H1 (cell line): Measurements from ENCODE around the gene REPIN1. TPM values are rescaled to one million over a fixed set of nuclear protein-coding genes. Genes with fewer than 3 reads are reported as not detected.

ENCODE experiments used
- CTCF ChIA-PET: fragments of 300-600 bp; sonication (Branson Sonifier 250); formaldehyde crosslinking; loops from one replicate; lab custom pipeline; 2021; ENCODE audit not compliant: partially characterized antibody; lab: Charles Lee
- POLR2A ChIA-PET: fragments of 300-600 bp; sonication (Branson Sonifier 250); formaldehyde crosslinking; loops from one replicate; lab custom pipeline; 2021; ENCODE audit warnings: inconsistent platforms; ENCODE audit not compliant: partially characterized antibody; lab: Charles Lee
- DNase-seq, 2 experiments: peaks; one replicate each; pipeline versions ENCODE4 v3.0.0 to v3.0.0-alpha.2; 2010 to 2022; ENCODE audit warnings: low spot score in 2 of 2, low read depth in 1 of 2, mixed read lengths in 1 of 2
- FAIRE-seq: peaks from 2 replicates; lab custom pipeline; 2011; peaks lifted over from hg19 to GRCh38; lab: Jason Lieb, UNC
- H2AFZ ChIP-seq: 2 replicates; pipeline ENCODE4 v1.8.1; 2012; ENCODE audit warnings: low read length, inconsistent platforms
- H2AK5ac ChIP-seq: 2 replicates; pipeline ENCODE4 v1.6.1; 2013; ENCODE audit warnings: low read depth, low read length
- H2BK120ac ChIP-seq: replicated peaks from 2 replicates; pipeline ENCODE3; 2013; ENCODE audit warnings: low read depth, low read length, inconsistent platforms
- H2BK12ac ChIP-seq: 2 replicates; pipeline ENCODE4 v1.6.1; 2013; ENCODE audit warnings: low read depth, low read length
- H2BK15ac ChIP-seq: 2 replicates; pipeline ENCODE4 v1.6.1; 2013; ENCODE audit warnings: low read length
- H2BK20ac ChIP-seq: 2 replicates; pipeline ENCODE4 v1.6.1; 2013; ENCODE audit warnings: low read length
- H2BK5ac ChIP-seq: 2 replicates; pipeline ENCODE4 v1.6.1; 2013; ENCODE audit warnings: low read depth, low read length
- H3K14ac ChIP-seq: 2 replicates; pipeline ENCODE4 v1.6.1; 2013; ENCODE audit warnings: inconsistent platforms; ENCODE audit not compliant: insufficient read length
- H3K18ac ChIP-seq: 2 replicates; pipeline ENCODE4 v1.6.1; 2013; ENCODE audit warnings: low read length; ENCODE audit errors: extremely low read depth
- H3K23ac ChIP-seq: 2 replicates; pipeline ENCODE4 v1.6.1; 2013; ENCODE audit warnings: inconsistent platforms; ENCODE audit not compliant: insufficient read length
- H3K23me2 ChIP-seq: 2 replicates; pipeline ENCODE4 v1.6.1; 2013; ENCODE audit warnings: low read depth, low read length
- H3K27ac ChIP-seq: 2 replicates; pipeline ENCODE4 v1.6.1; 2011; ENCODE audit warnings: low read depth, low read length, inconsistent platforms
- H3K27me3 ChIP-seq, 4 experiments: replicated peaks in 1 of 4; 1 replicate in 1 of 4; 2 replicates in 3 of 4; pipeline versions ENCODE4 v1.6.1 to v1.8.1; 2011 to 2013; ENCODE audit warnings: low read length in 3 of 4, mild to moderate bottlenecking in 3 of 4, inconsistent platforms in 2 of 4, mixed read lengths in 2 of 4, moderate library complexity in 1 of 4; ENCODE audit not compliant: control insufficient read depth in 3 of 4, insufficient read depth in 3 of 4; ENCODE audit errors: extremely low read depth in 1 of 4
- H3K36me3 ChIP-seq, 4 experiments: 2 replicates each; pipeline versions ENCODE4 v1.6.1 to v1.8.1; 2011 to 2013; ENCODE audit warnings: mild to moderate bottlenecking in 4 of 4, low read length in 3 of 4, moderate library complexity in 2 of 4, control low read depth in 1 of 4, inconsistent platforms in 1 of 4; ENCODE audit not compliant: insufficient read depth in 4 of 4, control insufficient read depth in 2 of 4
- H3K4ac ChIP-seq: replicated peaks from 2 replicates; pipeline ENCODE3; 2013; ENCODE audit warnings: low read length, low read depth, mixed read lengths, inconsistent platforms; ENCODE audit not compliant: insufficient read length
- H3K4me1 ChIP-seq, 4 experiments: replicated peaks in 1 of 4; 1 replicate in 1 of 4; 2 replicates in 3 of 4; pipeline versions ENCODE4 v1.6.1 to v1.8.1; 2011 to 2013; ENCODE audit warnings: low read length in 3 of 4, inconsistent platforms in 2 of 4, mixed read lengths in 1 of 4; ENCODE audit not compliant: insufficient read depth in 4 of 4, control insufficient read depth in 3 of 4
- H3K4me2 ChIP-seq, 2 experiments: 2 replicates each; pipeline versions ENCODE4 v1.6.1 to v1.8.1; 2011 to 2013; ENCODE audit warnings: low read depth in 2 of 2, low read length in 2 of 2, control low read depth in 1 of 2, inconsistent platforms in 1 of 2, mild to moderate bottlenecking in 1 of 2; ENCODE audit not compliant: insufficient read depth in 1 of 2
- H3K4me3 ChIP-seq, 4 experiments: fragments of 200-600, 300-600 bp in 1 of 4; sonication (generic), shearing (Covaris generic), sonication (Bioruptor Twin) in 1 of 4; 2 replicates each; pipeline versions ENCODE4 v1.5.1 to v1.8.1; 2011 to 2016; ENCODE audit warnings: low read length in 4 of 4, low read depth in 3 of 4, control low read depth in 2 of 4, inconsistent platforms in 2 of 4, mild to moderate bottlenecking in 2 of 4, mixed read lengths in 1 of 4, moderate library complexity in 1 of 4; ENCODE audit not compliant: insufficient read depth in 2 of 4; ENCODE audit errors: extremely low read depth in 1 of 4
- H3K56ac ChIP-seq: replicated peaks from 2 replicates; pipeline ENCODE3; 2013; ENCODE audit warnings: low read depth, mild to moderate bottlenecking, mixed read lengths, low read length, inconsistent platforms; ENCODE audit not compliant: insufficient read length
- H3K79me1 ChIP-seq: 2 replicates; pipeline ENCODE4 v1.6.1; 2013; ENCODE audit warnings: low read depth, low read length, control low read depth
- H3K79me2 ChIP-seq, 2 experiments: 2 replicates each; pipeline versions ENCODE4 v1.6.1 to v1.8.1; 2012 to 2013; ENCODE audit warnings: low read length in 2 of 2, mild to moderate bottlenecking in 2 of 2, inconsistent platforms in 1 of 2; ENCODE audit not compliant: insufficient read depth in 2 of 2, control insufficient read depth in 1 of 2
- H3K9ac ChIP-seq, 4 experiments: replicated peaks in 1 of 4; 1 replicate in 1 of 4; 2 replicates in 3 of 4; pipeline versions ENCODE4 v1.6.1 to v1.8.1; 2011 to 2013; ENCODE audit warnings: low read depth in 3 of 4, low read length in 3 of 4, control low read depth in 2 of 4, mild to moderate bottlenecking in 2 of 4, moderate library complexity in 2 of 4, inconsistent platforms in 1 of 4; ENCODE audit errors: extremely low read depth in 1 of 4
- H3K9me3 ChIP-seq, 2 experiments: 2 replicates each; pipeline versions ENCODE4 v1.6.1 to v1.8.1; 2012 to 2013; ENCODE audit warnings: mild to moderate bottlenecking in 2 of 2, moderate library complexity in 2 of 2, control low read depth in 1 of 2, inconsistent platforms in 1 of 2, low read depth in 1 of 2, low read length in 1 of 2, mixed read lengths in 1 of 2; ENCODE audit not compliant: insufficient read depth in 2 of 2
- H4K20me1 ChIP-seq, 2 experiments: replicated peaks in 1 of 2; 2 replicates each; pipeline versions ENCODE3 to v1.8.1; 2011 to 2013; ENCODE audit warnings: inconsistent platforms in 2 of 2, low read length in 2 of 2, mild to moderate bottlenecking in 1 of 2; ENCODE audit not compliant: insufficient read depth in 2 of 2, control insufficient read depth in 1 of 2
- H4K5ac ChIP-seq: 2 replicates; pipeline ENCODE4 v1.6.1; 2013; ENCODE audit warnings: low read length, low read depth, mixed read lengths, inconsistent platforms; ENCODE audit not compliant: insufficient read length
- H4K8ac ChIP-seq: 2 replicates; pipeline ENCODE4 v1.8.0; 2013; ENCODE audit warnings: mild to moderate bottlenecking, moderate library complexity, low read length, inconsistent platforms; ENCODE audit not compliant: insufficient read depth; ENCODE audit errors: extremely low read depth
- H4K91ac ChIP-seq: replicated peaks from 2 replicates; pipeline ENCODE3; 2013; ENCODE audit warnings: low read length, mixed read lengths, inconsistent platforms; ENCODE audit not compliant: insufficient read length
- BRCA1 ChIP-seq: IDR thresholded peaks from 2 replicates; pipeline ENCODE4 v1.6.1; 2012; ENCODE audit warnings: low read depth, low read length, improper control_type of control experiment
- KDM1A ChIP-seq: fragments of 200-600, 300-600 bp; sonication (generic); IDR thresholded peaks from 2 replicates; pipeline ENCODE4 v1.7.1; 2016; ENCODE audit warnings: mild to moderate bottlenecking, low read length, borderline replicate concordance
- PHF8 ChIP-seq: fragments of 200-600 bp; sonication (generic); conservative IDR thresholded peaks from 2 replicates; pipeline ENCODE4 v1.7.1; 2012; ENCODE audit warnings: low read depth, mild to moderate bottlenecking, inconsistent platforms, low read length, moderate library complexity
- WGBS, 2 experiments: shearing (Covaris generic) in 1 of 2; methylation state at CpG; one replicate each; pipeline versions ENCODE4 v1.1.6 to v1.1.7; 2013 to 2015; ENCODE audit warnings: low lambda C conversion rate in 2 of 2, mixed read lengths in 2 of 2, inconsistent platforms in 1 of 2, low coverage in 1 of 2, missing lambda C conversion rate in 1 of 2; ENCODE audit not compliant: insufficient replicate concordance in 2 of 2, insufficient coverage in 1 of 2, insufficient read length in 1 of 2; ENCODE audit errors: extremely low coverage in 1 of 2, missing lambda C conversion rate in 1 of 2; 5-methylcytosine and 5-hydroxymethylcytosine counted together
- polyA plus RNA-seq, 7 experiments: library from polyadenylated mRNA; depleted of rRNA in 3 of 7; stranded (reverse) in 5 of 7; unstranded in 2 of 7; fragments of >200 nt in 5 of 7; fragments of 200-250 nt in 2 of 7; gene quantifications; 1 replicate in 5 of 7; 2 replicates in 1 of 7; 4 replicates in 1 of 7; pipeline versions ENCODE4 v1.2.1 to v1.2.3, GENCODE V29; 2011 to 2013; ENCODE audit warnings: missing spikeins in 2 of 7, mixed read lengths in 2 of 7
- total RNA-seq: library from RNA; stranded (reverse); fragmentation: NEBNext Ultra II Directional; extraction: Animal tissue kit (Norgen Biotek cat#: 25700); gene quantifications from 2 replicates; pipeline ENCODE4 v1.2.1, GENCODE V29; 2021

The REPIN1 gene
- total and polyA plus RNA-seq, 2 of the 8 experiments (the other 6 are each of a cell fraction or from before 2014, with no cell fraction given) = 98.6 to 125 TPM

DNA sequence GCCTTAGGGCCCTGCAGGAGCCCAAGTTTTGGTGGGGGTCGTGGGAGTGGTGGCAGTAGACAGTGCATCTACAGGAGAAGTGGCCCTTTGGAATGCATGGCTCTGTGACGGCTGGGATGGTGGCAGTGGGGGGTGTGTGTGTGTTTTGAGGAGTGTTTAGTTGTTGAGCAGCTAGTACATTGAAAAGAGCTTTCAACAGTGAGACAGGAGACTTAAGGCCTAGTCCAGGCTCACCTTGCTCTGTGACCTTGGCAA, 37.6 kb downstream of the REPIN1 start:
- Histone ChIP-seq H3K4me2 (peak overlapping the region; percentile 75 to 77), H3K27ac (no peak overlapping the region)
- POLR2A ChIA-PET = interaction anchor here (0.7 to 14.9 kb wide), 13 partner anchors 8 to 77 kb away, joined by 3 to 230 read pairs (median 8); partner anchors contain the start of gene REPIN1

More for the DNA sequence above, 37.6 kb downstream of the REPIN1 start:
- DNase-seq (no peak), FAIRE-seq (no peak)
- peak; percentile 5; the same call in 1 of the 2 replicates for TF ChIP-seq KDM1A
- 0 out of 2 replicates have a peak, but pooled peaks have one; percentile 4 for TF ChIP-seq PHF8
- TF ChIP-seq BRCA1 = no peak
- 0 out of 2 replicates have a peak overlapping the region, but pooled peaks have one; percentile 9 for H2BK20ac ChIP-seq
- H2AK5ac ChIP-seq = peak overlapping the region; percentile 67; the same call in 1 of the 2 replicates
- peak overlapping the region; percentile 49 to 79 (median 61) for H3K4me3 ChIP-seq
- no peaks in the 10 kb centered on the region for H3K9me3 ChIP-seq
- 37% methylated on average over 2 of the region's 2 CpGs; no CpG with 5 or more reads in 1 of the 2 experiments for WGBS, 2 experiments
- no peak overlapping the region for H2AFZ ChIP-seq
- H3K56ac ChIP-seq = peak overlapping the region; percentile 60
- H3K14ac ChIP-seq = no peak overlapping the region
- H3K18ac ChIP-seq = peak overlapping the region; percentile 42; the same call in 1 of the 2 replicates
- peak overlapping the region; percentile 100; the same call in 1 of the 2 replicates for H2BK5ac ChIP-seq
- H4K8ac ChIP-seq = no peak overlapping the region
- peak overlapping the region; percentile 4; the same call in 1 of the 2 replicates for H2BK15ac ChIP-seq
- H3K79me2 ChIP-seq = peaks cover 0 to 24% of the 10 kb centered on the region in 2 experiments; a peak in 2 of 4 replicates
- no peaks in the 10 kb centered on the region for H3K27me3 ChIP-seq
- peak overlapping the region; percentile 81 for H2BK120ac ChIP-seq
- H4K5ac ChIP-seq = peak overlapping the region; percentile 60
- peak overlapping the region; percentile 45 for H2BK12ac ChIP-seq
- peaks cover 7 to 29% (median 14%) of the 10 kb centered on the region in 4 experiments for H3K36me3 ChIP-seq
- CTCF ChIA-PET = interaction anchor here (0.7 to 3.8 kb wide), 15 partner anchors 9 to 90 kb away, joined by 3 to 16 read pairs (median 4); no protein-coding TSS in a partner anchor
- H4K20me1 ChIP-seq = peaks cover 0 to 3% of the 10 kb centered on the region in 2 experiments
- H3K23ac ChIP-seq = no peak overlapping the region
- H3K4me1 ChIP-seq = peaks cover 34 to 46% (median 35%) of the 10 kb centered on the region in 4 experiments
- H4K91ac ChIP-seq = peak overlapping the region; percentile 80
- H3K9ac ChIP-seq = no peak overlapping the region; a peak in 1 of 7 replicates
- H3K4ac ChIP-seq = no peak overlapping the region
- peaks cover 5% of the 10 kb centered on the region for H3K79me1 ChIP-seq
- H3K23me2 ChIP-seq = peaks cover 4% of the 10 kb centered on the region; the same call in 1 of the 2 replicates
